ENCODE measurements around the gene PYCR2.

The PYCR2 gene

GRCh38 chr1:225876900-225877510, 47.0 kb downstream of the PYCR2 start:
- no peak for DNase-seq (ENCODE audit: low read depth)

GRCh38 chr1:225875044-225875815, 48.8 kb downstream of the PYCR2 start:
- no peak for DNase-seq (ENCODE audit: low read depth)

- DNase-seq (ENCODE audit: low read depth) = no peak
Observed at GRCh38 chr1:225874431-225874830, 49.6 kb downstream of the PYCR2 start.

- no peak for DNase-seq (ENCODE audit: low read depth)
Observed at GRCh38 chr1:225873281-225873850, 50.7 kb downstream of the PYCR2 start.

GRCh38 chr1:225872075-225872430, 52.0 kb downstream of the PYCR2 start:
- no peak for DNase-seq (ENCODE audit: low read depth)

- DNase-seq (ENCODE audit: low read depth) = no peak
Observed at GRCh38 chr1:225871359-225872074, 52.5 kb downstream of the PYCR2 start.

GRCh38 chr1:225870911-225871310, 53.1 kb downstream of the PYCR2 start:
- no peak for DNase-seq (ENCODE audit: low read depth)
